DOHH2 (cell line): ENCODE data around the gene ORAI2.

Source experiments
- H3F3A ChIP-seq: fragments of 200-600 bp; sonication (generic), shearing (Covaris generic); 2 replicates; pipeline ENCODE4 v1.6.0; 2016; ENCODE audit warnings: antibody characterized with exemption, mild to moderate bottlenecking; ENCODE audit not compliant: control insufficient read depth, insufficient read depth
- H3K27ac ChIP-seq: fragments of 200-600 bp; sonication (generic); 2 replicates; pipeline ENCODE4 v1.5.1; 2014; ENCODE audit warnings: low read depth, mild to moderate bottlenecking, low read length, moderate library complexity
- H3K27me3 ChIP-seq: fragments of 200-600 bp; sonication (generic); 2 replicates; pipeline ENCODE4 v1.6.1; 2014; ENCODE audit warnings: mild to moderate bottlenecking, low read length, mixed read lengths; ENCODE audit not compliant: control insufficient read depth
- H3K36me3 ChIP-seq: fragments of 200-600 bp; sonication (generic); 2 replicates; pipeline ENCODE4 v1.6.1; 2014; ENCODE audit warnings: mild to moderate bottlenecking, low read length, moderate library complexity, mixed read lengths; ENCODE audit not compliant: control insufficient read depth
- H3K4me1 ChIP-seq: fragments of 200-600 bp; sonication (generic); 2 replicates; pipeline ENCODE4 v1.6.1; 2014; ENCODE audit warnings: mild to moderate bottlenecking, low read length, mixed read lengths; ENCODE audit not compliant: control insufficient read depth
- H3K4me2 ChIP-seq: fragments of 200-600 bp; sonication (generic); 2 replicates; pipeline ENCODE4 v1.6.0; 2014; ENCODE audit warnings: mild to moderate bottlenecking, low read length, moderate library complexity
- H3K4me3 ChIP-seq: fragments of 200-600 bp; sonication (generic); 2 replicates; pipeline ENCODE4 v1.5.1; 2014; ENCODE audit warnings: mild to moderate bottlenecking, low read length, mixed read lengths
- H3K79me2 ChIP-seq: fragments of 200-600 bp; sonication (generic); 2 replicates; pipeline ENCODE4 v1.6.1; 2014; ENCODE audit warnings: mild to moderate bottlenecking, low read length, mixed read lengths; ENCODE audit not compliant: control insufficient read depth
- H3K9me2 ChIP-seq: fragments of 200-600 bp; sonication (generic); replicated peaks from 2 replicates; pipeline ENCODE4 v1.6.1; 2014; ENCODE audit warnings: mild to moderate bottlenecking, low read length, mixed read lengths; ENCODE audit not compliant: control insufficient read depth
- H3K9me3 ChIP-seq: fragments of 200-600 bp; sonication (generic); 2 replicates; pipeline ENCODE4 v1.6.1; 2014; ENCODE audit warnings: antibody characterized with exemption, low read length, mixed read lengths; ENCODE audit not compliant: control insufficient read depth, insufficient read depth
- H4K20me1 ChIP-seq: fragments of 200-600 bp; sonication (generic); 2 replicates; pipeline ENCODE4 v1.6.0; 2014; ENCODE audit warnings: low read depth, mild to moderate bottlenecking, antibody characterized with exemption, low read length, moderate library complexity; ENCODE audit not compliant: control insufficient read depth, insufficient read depth
- CTCF ChIP-seq: fragments of 200-600 bp; sonication (generic); IDR thresholded peaks from one replicate; pipeline ENCODE4 v1.5.1; 2014; ENCODE audit warnings: antibody characterized with exemption, mild to moderate bottlenecking, low read depth, low read length; ENCODE audit not compliant: poor library complexity, severe bottlenecking
- EZH2phosphoT487 ChIP-seq: fragments of 200-600 bp; sonication (generic); IDR thresholded peaks from 2 replicates; pipeline ENCODE4 v1.6.1; 2017; ENCODE audit warnings: borderline replicate concordance, mild to moderate bottlenecking, antibody characterized with exemption, low read length, moderate library complexity, mixed read lengths

ORAI2 gene

GRCh38 chr7:102409340-102409739 lies 24.0 kb upstream of the ORAI2 start:
- Histone ChIP-seq H3K36me3 (peaks cover 100% of the 10 kb centered on the region), H3K4me1 (peaks cover 69% of the 10 kb centered on the region), H3K9me2 (no peaks in the 10 kb centered on the region), H3K79me2 (peaks cover 81% of the 10 kb centered on the region), H4K20me1 (no peaks in the 10 kb centered on the region), H3K9me3 (peaks cover 6% of the 10 kb centered on the region; the same call in 1 of the 2 replicates), H3F3A (peaks cover 14% of the 10 kb centered on the region), H3K4me3 (no peak overlapping the region), H3K4me2 (no peak overlapping the region), H3K27me3 (no peaks in the 10 kb centered on the region), H3K27ac (no peak overlapping the region)
- TF ChIP-seq EZH2phosphoT487 (no peak), CTCF (no peak)

- H3K79me2 ChIP-seq, result peaks cover 80% of the 10 kb centered on the region
- no peaks in the 10 kb centered on the region for H3K27me3 ChIP-seq
- TF ChIP-seq EZH2phosphoT487 (no peak), CTCF (no peak)
- H3K4me2 ChIP-seq, result no peak overlapping the region
- no peak overlapping the region for H3K4me3 ChIP-seq
- peaks cover 6% of the 10 kb centered on the region; the same call in 1 of the 2 replicates for H3K9me3 ChIP-seq
- H3K36me3 ChIP-seq, result peaks cover 100% of the 10 kb centered on the region
- no peak overlapping the region; the same call in 1 of the 2 replicates for H3K27ac ChIP-seq
- H3K9me2 ChIP-seq, result no peaks in the 10 kb centered on the region
- no peaks in the 10 kb centered on the region for H4K20me1 ChIP-seq
- peaks cover 12% of the 10 kb centered on the region for H3F3A ChIP-seq
- H3K4me1 ChIP-seq, result peaks cover 69% of the 10 kb centered on the region
Measured at GRCh38 chr7:102410123-102410522, 23.3 kb upstream of the ORAI2 start.

- TF ChIP-seq EZH2phosphoT487, result no peak
- TF ChIP-seq CTCF, result no peak
Measured at GRCh38 chr7:102410918-102411317, 22.5 kb upstream of the ORAI2 start.

GRCh38 chr7:102412548-102412947 lies 20.8 kb upstream of the ORAI2 start:
- peaks cover 74% of the 10 kb centered on the region for H3K4me1 ChIP-seq
- H4K20me1 ChIP-seq, result no peaks in the 10 kb centered on the region
- no peak overlapping the region for H3K27ac ChIP-seq
- H3K9me3 ChIP-seq, result peaks cover 6% of the 10 kb centered on the region; the same call in 1 of the 2 replicates
- no peaks in the 10 kb centered on the region for H3K27me3 ChIP-seq
- H3K79me2 ChIP-seq, result peaks cover 80% of the 10 kb centered on the region
- no peak for TF ChIP-seq EZH2phosphoT487
- TF ChIP-seq CTCF, result peak; percentile 62
- no peak overlapping the region for H3K4me2 ChIP-seq
- H3F3A ChIP-seq, result peaks cover 15% of the 10 kb centered on the region
- H3K36me3 ChIP-seq, result peaks cover 99% of the 10 kb centered on the region
- H3K9me2 ChIP-seq, result no peaks in the 10 kb centered on the region
- no peak overlapping the region for H3K4me3 ChIP-seq

More at GRCh38 chr7:102410918-102411317, 22.5 kb upstream of the ORAI2 start:
- Histone ChIP-seq H3K9me3 (peaks cover 6% of the 10 kb centered on the region; the same call in 1 of the 2 replicates), H3K4me2 (no peak overlapping the region), H3F3A (peaks cover 15% of the 10 kb centered on the region), H3K27me3 (no peaks in the 10 kb centered on the region), H3K9me2 (no peaks in the 10 kb centered on the region), H4K20me1 (no peaks in the 10 kb centered on the region), H3K36me3 (peaks cover 100% of the 10 kb centered on the region), H3K79me2 (peaks cover 80% of the 10 kb centered on the region), H3K4me3 (no peak overlapping the region), H3K27ac (no peak overlapping the region), H3K4me1 (peaks cover 75% of the 10 kb centered on the region)
